ENCODE measurements around the gene ENPEP. TPM values are rescaled to one million over a fixed set of nuclear protein-coding genes. Genes with fewer than 3 reads are reported as not detected.

ENPEP gene
- total and polyA plus RNA-seq, 4 donors: 4.5 to 41.5 (median 25.5) TPM

DNA sequence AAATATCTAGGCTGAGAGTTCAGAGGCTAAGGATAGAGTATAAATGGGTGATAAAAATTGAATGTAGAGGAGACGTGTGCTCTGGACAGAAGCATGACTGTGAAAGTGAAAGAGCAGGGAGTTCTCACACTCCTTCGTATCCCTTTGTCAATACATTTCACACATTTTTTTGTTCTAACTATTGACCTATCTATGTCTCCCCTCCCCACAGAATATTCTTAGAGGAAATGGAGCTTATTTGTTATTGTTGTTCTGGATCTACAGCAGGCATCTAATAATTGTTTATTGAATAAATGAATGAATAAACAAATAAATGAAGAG lies 57.6 kb downstream of the ENPEP start:
- Histone ChIP-seq H3K9ac (ENCODE audit: low read depth in 1 of 2, low read length in 2 of 2) (no peak overlapping the region), H3K36me3 (ENCODE audit: control insufficient read depth in 4 of 4, insufficient read depth in 3 of 4, low read depth in 1 of 4, low read length in 3 of 4) (peaks cover 0 to 12% (median 3%) of the 10 kb centered on the region in 4 donors), H3K4me1 (ENCODE audit: control insufficient read depth in 4 of 4, insufficient read depth in 4 of 4, low read length in 3 of 4) (no peaks in the 10 kb centered on the region), H3K9me3 (ENCODE audit: control insufficient read depth in 4 of 4, low read length in 3 of 4) (peaks cover 0 to 2% (median 0%) of the 10 kb centered on the region in 4 donors), H3K4me3 (ENCODE audit: low read depth in 1 of 3, low read length in 3 of 3) (no peak overlapping the region), H3K27ac (ENCODE audit: low read depth in 1 of 2, low read length in 2 of 2) (no peak overlapping the region), H3K27me3 (ENCODE audit: control insufficient read depth in 4 of 4, insufficient read depth in 4 of 4, low read length in 3 of 4) (no peaks in the 10 kb centered on the region)
- DNase-seq (ENCODE audit: low spot score): no peak
- 83% methylated on average over 2 of the region's 2 CpGs for WGBS
- TF ChIP-seq RXRA (IDR thresholded peaks at IDR 0.05) (no peak), ATF3 (IDR thresholded peaks at IDR 0.05) (no peak), RAD21 (IDR thresholded peaks at IDR 0.05) (no peak), JUND (IDR thresholded peaks at IDR 0.05) (no peak), YY1 (IDR thresholded peaks at IDR 0.05) (no peak), NR2F2 (IDR thresholded peaks at IDR 0.05) (no peak), HNF4A (conservative IDR thresholded peaks at IDR 0.05) (no peak), EGR1 (IDR thresholded peaks at IDR 0.05; ENCODE audit: low read depth in 2 of 2) (no peak)
- TF ChIP-seq, protein P1, sequence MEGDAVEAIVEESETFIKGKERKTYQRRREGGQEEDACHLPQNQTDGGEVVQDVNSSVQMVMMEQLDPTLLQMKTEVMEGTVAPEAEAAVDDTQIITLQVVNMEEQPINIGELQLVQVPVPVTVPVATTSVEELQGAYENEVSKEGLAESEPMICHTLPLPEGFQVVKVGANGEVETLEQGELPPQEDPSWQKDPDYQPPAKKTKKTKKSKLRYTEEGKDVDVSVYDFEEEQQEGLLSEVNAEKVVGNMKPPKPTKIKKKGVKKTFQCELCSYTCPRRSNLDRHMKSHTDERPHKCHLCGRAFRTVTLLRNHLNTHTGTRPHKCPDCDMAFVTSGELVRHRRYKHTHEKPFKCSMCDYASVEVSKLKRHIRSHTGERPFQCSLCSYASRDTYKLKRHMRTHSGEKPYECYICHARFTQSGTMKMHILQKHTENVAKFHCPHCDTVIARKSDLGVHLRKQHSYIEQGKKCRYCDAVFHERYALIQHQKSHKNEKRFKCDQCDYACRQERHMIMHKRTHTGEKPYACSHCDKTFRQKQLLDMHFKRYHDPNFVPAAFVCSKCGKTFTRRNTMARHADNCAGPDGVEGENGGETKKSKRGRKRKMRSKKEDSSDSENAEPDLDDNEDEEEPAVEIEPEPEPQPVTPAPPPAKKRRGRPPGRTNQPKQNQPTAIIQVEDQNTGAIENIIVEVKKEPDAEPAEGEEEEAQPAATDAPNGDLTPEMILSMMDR (IDR thresholded peaks at IDR 0.05; ENCODE audit: low read depth, low read length, missing input control): no peak
- TF ChIP-seq, protein P2, sequence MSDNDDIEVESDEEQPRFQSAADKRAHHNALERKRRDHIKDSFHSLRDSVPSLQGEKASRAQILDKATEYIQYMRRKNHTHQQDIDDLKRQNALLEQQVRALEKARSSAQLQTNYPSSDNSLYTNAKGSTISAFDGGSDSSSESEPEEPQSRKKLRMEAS (IDR thresholded peaks at IDR 0.05): no peak
- TF ChIP-seq, protein P3, sequence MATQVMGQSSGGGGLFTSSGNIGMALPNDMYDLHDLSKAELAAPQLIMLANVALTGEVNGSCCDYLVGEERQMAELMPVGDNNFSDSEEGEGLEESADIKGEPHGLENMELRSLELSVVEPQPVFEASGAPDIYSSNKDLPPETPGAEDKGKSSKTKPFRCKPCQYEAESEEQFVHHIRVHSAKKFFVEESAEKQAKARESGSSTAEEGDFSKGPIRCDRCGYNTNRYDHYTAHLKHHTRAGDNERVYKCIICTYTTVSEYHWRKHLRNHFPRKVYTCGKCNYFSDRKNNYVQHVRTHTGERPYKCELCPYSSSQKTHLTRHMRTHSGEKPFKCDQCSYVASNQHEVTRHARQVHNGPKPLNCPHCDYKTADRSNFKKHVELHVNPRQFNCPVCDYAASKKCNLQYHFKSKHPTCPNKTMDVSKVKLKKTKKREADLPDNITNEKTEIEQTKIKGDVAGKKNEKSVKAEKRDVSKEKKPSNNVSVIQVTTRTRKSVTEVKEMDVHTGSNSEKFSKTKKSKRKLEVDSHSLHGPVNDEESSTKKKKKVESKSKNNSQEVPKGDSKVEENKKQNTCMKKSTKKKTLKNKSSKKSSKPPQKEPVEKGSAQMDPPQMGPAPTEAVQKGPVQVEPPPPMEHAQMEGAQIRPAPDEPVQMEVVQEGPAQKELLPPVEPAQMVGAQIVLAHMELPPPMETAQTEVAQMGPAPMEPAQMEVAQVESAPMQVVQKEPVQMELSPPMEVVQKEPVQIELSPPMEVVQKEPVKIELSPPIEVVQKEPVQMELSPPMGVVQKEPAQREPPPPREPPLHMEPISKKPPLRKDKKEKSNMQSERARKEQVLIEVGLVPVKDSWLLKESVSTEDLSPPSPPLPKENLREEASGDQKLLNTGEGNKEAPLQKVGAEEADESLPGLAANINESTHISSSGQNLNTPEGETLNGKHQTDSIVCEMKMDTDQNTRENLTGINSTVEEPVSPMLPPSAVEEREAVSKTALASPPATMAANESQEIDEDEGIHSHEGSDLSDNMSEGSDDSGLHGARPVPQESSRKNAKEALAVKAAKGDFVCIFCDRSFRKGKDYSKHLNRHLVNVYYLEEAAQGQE (IDR thresholded peaks at IDR 0.05): no peak

DNA sequence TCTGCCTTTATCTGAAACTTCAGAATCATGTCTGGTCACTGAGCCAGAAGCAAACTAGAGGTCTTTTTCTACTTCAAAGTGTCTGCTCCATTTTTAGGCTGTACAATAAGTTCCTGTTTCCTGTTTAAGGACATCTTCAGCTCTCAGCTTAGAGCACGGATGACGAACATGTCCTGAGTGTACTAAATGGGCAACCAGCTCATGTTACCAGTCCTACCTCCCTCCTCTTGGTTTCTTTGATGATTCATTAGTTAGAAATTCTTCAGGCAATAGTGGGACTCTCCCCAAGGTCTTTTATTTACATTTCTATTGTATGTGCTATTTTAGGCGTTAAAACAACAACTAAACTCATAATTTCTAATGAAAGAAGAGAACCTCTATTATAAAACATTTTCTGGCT lies 58.0 kb downstream of the ENPEP start:
- Histone ChIP-seq H3K4me1 (ENCODE audit: control insufficient read depth in 4 of 4, insufficient read depth in 4 of 4, low read length in 3 of 4) (no peaks in the 10 kb centered on the region), H3K36me3 (ENCODE audit: control insufficient read depth in 4 of 4, insufficient read depth in 3 of 4, low read depth in 1 of 4, low read length in 3 of 4) (peaks cover 0 to 12% (median 3%) of the 10 kb centered on the region in 4 donors), H3K4me3 (ENCODE audit: low read depth in 1 of 3, low read length in 3 of 3) (no peak overlapping the region), H3K9me3 (ENCODE audit: control insufficient read depth in 4 of 4, low read length in 3 of 4) (peaks cover 0 to 2% (median 0%) of the 10 kb centered on the region in 4 donors), H3K27ac (ENCODE audit: low read depth in 1 of 2, low read length in 2 of 2) (no peak overlapping the region), H3K9ac (ENCODE audit: low read depth in 1 of 2, low read length in 2 of 2) (no peak overlapping the region), H3K27me3 (ENCODE audit: control insufficient read depth in 4 of 4, insufficient read depth in 4 of 4, low read length in 3 of 4) (no peaks in the 10 kb centered on the region)
- 86% methylated on average over 3 of the region's 3 CpGs for WGBS
- no peak for DNase-seq (ENCODE audit: low spot score)
- TF ChIP-seq, protein P3 (IDR thresholded peaks at IDR 0.05): no peak
- TF ChIP-seq FOXA2 (IDR thresholded peaks at IDR 0.05) (no peak), FOXA1 (IDR thresholded peaks at IDR 0.05) (no peak), JUND (IDR thresholded peaks at IDR 0.05) (no peak), NR2F2 (IDR thresholded peaks at IDR 0.05) (no peak), GABPA (IDR thresholded peaks at IDR 0.05 in 1 of 2, conservative IDR thresholded peaks at IDR 0.05 in 1 of 2) (no peak), ATF3 (IDR thresholded peaks at IDR 0.05) (no peak), YY1 (IDR thresholded peaks at IDR 0.05) (no peak), RAD21 (IDR thresholded peaks at IDR 0.05) (no peak), HNF4A (conservative IDR thresholded peaks at IDR 0.05) (no peak), SP1 (IDR thresholded peaks at IDR 0.05) (no peak), RXRA (IDR thresholded peaks at IDR 0.05) (no peak), HNF4G (IDR thresholded peaks at IDR 0.05) (no peak)
- TF ChIP-seq, protein P2 (IDR thresholded peaks at IDR 0.05): no peak
- TF ChIP-seq, protein P4, sequence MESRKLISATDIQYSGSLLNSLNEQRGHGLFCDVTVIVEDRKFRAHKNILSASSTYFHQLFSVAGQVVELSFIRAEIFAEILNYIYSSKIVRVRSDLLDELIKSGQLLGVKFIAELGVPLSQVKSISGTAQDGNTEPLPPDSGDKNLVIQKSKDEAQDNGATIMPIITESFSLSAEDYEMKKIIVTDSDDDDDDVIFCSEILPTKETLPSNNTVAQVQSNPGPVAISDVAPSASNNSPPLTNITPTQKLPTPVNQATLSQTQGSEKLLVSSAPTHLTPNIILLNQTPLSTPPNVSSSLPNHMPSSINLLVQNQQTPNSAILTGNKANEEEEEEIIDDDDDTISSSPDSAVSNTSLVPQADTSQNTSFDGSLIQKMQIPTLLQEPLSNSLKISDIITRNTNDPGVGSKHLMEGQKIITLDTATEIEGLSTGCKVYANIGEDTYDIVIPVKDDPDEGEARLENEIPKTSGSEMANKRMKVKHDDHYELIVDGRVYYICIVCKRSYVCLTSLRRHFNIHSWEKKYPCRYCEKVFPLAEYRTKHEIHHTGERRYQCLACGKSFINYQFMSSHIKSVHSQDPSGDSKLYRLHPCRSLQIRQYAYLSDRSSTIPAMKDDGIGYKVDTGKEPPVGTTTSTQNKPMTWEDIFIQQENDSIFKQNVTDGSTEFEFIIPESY (IDR thresholded peaks at IDR 0.05): no peak
- TF ChIP-seq, protein P1 (IDR thresholded peaks at IDR 0.05; ENCODE audit: low read depth, low read length, missing input control): no peak
